ENCODE data around the gene COBL. TPM values are rescaled to one million over a fixed set of nuclear protein-coding genes. Genes with fewer than 3 reads are reported as not detected.

COBL gene
- total RNA-seq, 1 donor from 2014 or later: 0.05 TPM

- Mint-ChIP-seq H3K27me3 (ENCODE audit: low read depth) (no peaks in the 10 kb centered on the region), H3K36me3 (ENCODE audit: low read depth) (no peaks in the 10 kb centered on the region), H3K9me3 (peaks cover 3% of the 10 kb centered on the region), H3K4me1 (no peaks in the 10 kb centered on the region), H3K4me3 (no peak overlapping the region), H3K27ac (ENCODE audit: unreplicated experiment) (no peak overlapping the region)
- no peak for DNase-seq (ENCODE audit: low read depth, low spot score)
- no peak for TF ChIP-seq CTCF (conservative IDR thresholded peaks at IDR 0.05)
These were observed 38.3 kb upstream of the COBL start for GRCh38 chr7:51354897-51355296.

- H3K9me3 Mint-ChIP-seq: peaks cover 3% of the 10 kb centered on the region
- no peak overlapping the region for H3K4me3 Mint-ChIP-seq
- no peaks in the 10 kb centered on the region for H3K4me1 Mint-ChIP-seq
- DNase-seq (ENCODE audit: low read depth, low spot score): no peak
- no peaks in the 10 kb centered on the region for H3K27me3 Mint-ChIP-seq (ENCODE audit: low read depth)
- no peak for TF ChIP-seq CTCF (conservative IDR thresholded peaks at IDR 0.05)
- no peaks in the 10 kb centered on the region for H3K36me3 Mint-ChIP-seq (ENCODE audit: low read depth)
- H3K27ac Mint-ChIP-seq (ENCODE audit: unreplicated experiment): no peak overlapping the region
These were observed 37.8 kb upstream of the COBL start for GRCh38 chr7:51354434-51354833.

- DNase-seq (ENCODE audit: low read depth, low spot score): no peak
- no peak overlapping the region for H3K27ac Mint-ChIP-seq (ENCODE audit: unreplicated experiment)
These were observed 35.8 kb upstream of the COBL start for GRCh38 chr7:51352174-51353100.

GRCh38 chr7:51351661-51352060, 35.1 kb upstream of the COBL start:
- no peak overlapping the region for H3K4me3 Mint-ChIP-seq
- TF ChIP-seq CTCF (conservative IDR thresholded peaks at IDR 0.05): no peak
- H3K27me3 Mint-ChIP-seq (ENCODE audit: low read depth): peaks cover under 1% of the 10 kb centered on the region
- no peaks in the 10 kb centered on the region for H3K4me1 Mint-ChIP-seq
- DNase-seq (ENCODE audit: low read depth, low spot score): no peak
- H3K9me3 Mint-ChIP-seq: peaks cover 3% of the 10 kb centered on the region
- H3K36me3 Mint-ChIP-seq (ENCODE audit: low read depth): no peaks in the 10 kb centered on the region
- H3K27ac Mint-ChIP-seq (ENCODE audit: unreplicated experiment): no peak overlapping the region

More at GRCh38 chr7:51352174-51353100, 35.8 kb upstream of the COBL start:
- Mint-ChIP-seq H3K27me3 (ENCODE audit: low read depth) (no peaks in the 10 kb centered on the region), H3K4me1 (no peaks in the 10 kb centered on the region), H3K4me3 (no peak overlapping the region), H3K36me3 (ENCODE audit: low read depth) (no peaks in the 10 kb centered on the region), H3K9me3 (peaks cover 3% of the 10 kb centered on the region)
- TF ChIP-seq CTCF (conservative IDR thresholded peaks at IDR 0.05): no peak

- peak overlapping the region; percentile 86 for H3K27ac Mint-ChIP-seq (ENCODE audit: unreplicated experiment)
- TF ChIP-seq CTCF (conservative IDR thresholded peaks at IDR 0.05): no peak
- no peak for DNase-seq (ENCODE audit: low read depth, low spot score)
- peaks cover 3% of the 10 kb centered on the region for H3K9me3 Mint-ChIP-seq
- no peaks in the 10 kb centered on the region for H3K36me3 Mint-ChIP-seq (ENCODE audit: low read depth)
- H3K4me3 Mint-ChIP-seq: no peak overlapping the region
- H3K27me3 Mint-ChIP-seq (ENCODE audit: low read depth): peaks cover 6% of the 10 kb centered on the region
- H3K4me1 Mint-ChIP-seq: no peaks in the 10 kb centered on the region
These were observed 33.9 kb upstream of the COBL start for GRCh38 chr7:51350546-51350896.

All from neural crest cell (in vitro differentiated cells).